Glomerular visceral epithelial cell (primary cell): ENCODE measurements around the gene PHACTR1.

Experiments
- DNase-seq: peaks from one replicate; pipeline ENCODE4 v3.0.0-alpha.2; 2016; ENCODE audit errors: extremely low spot score

The PHACTR1 gene

DNA sequence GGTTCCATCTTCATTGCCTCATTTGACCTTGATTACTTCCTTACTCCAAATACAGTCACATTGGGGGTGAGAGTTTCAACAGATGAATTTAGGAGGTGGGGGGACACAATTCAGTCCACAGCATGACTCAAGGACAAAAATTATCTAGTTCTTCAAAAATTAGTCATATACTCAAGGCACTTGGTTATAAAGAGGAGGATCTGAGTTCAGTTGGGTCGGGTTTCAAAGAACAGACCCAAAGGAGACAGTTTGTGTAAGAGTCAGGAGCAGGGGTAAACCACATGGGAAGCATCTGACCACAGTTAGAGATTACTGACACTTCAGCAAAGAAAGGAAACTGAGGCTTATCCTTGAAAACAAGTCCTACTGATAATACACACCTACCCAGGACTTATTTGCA lies 473.8 kb downstream of the PHACTR1 start:
- no peak for DNase-seq

- no peak for DNase-seq
These were observed 474.9 kb downstream of the PHACTR1 start for GRCh38 chr6:13191461-13191860.

GRCh38 chr6:13194852-13195251 lies 478.3 kb downstream of the PHACTR1 start:
- DNase-seq, result peak; percentile 61

DNA sequence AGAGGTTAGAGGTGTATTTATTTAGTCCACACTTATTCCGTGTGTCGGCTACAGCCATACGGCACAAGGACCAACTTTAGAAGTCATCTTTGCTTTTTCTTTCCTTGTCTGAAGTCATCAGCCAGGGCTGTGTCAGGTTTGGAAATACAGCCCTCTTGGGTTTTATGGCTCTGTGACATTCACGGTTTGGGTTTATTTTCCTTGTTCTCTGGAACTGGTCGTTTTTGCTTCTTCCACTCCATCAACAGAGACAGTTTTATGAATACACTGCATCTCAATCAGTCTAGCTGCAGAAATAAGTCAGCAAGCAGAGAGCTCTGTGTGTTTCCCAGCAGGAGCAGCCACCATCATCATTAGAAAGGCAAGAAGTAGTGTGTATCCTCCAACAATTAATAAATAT lies 479.2 kb downstream of the PHACTR1 start:
- DNase-seq, result no peak

GRCh38 chr6:13198168-13198567 lies 481.6 kb downstream of the PHACTR1 start:
- DNase-seq, result no peak

GRCh38 chr6:13201336-13201735 lies 484.8 kb downstream of the PHACTR1 start:
- DNase-seq, result no peak

DNA sequence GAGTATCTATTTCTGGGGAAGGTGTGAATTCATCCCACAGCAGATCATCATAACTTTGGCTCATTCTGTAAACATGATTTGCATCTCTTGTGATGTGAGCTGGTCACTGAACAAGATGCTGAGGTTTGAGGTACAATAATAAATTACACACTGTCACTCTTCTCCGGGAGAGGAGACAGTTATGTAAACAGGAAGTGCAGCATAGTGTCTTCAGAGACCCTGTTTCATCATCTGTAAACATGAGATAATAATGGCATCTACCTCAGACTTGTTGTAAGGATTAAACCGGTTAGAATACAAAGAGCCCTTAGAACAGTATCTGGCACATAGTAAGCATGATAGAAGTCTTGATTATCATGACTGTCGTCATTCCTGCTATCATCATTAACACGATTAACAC lies 486.6 kb downstream of the PHACTR1 start:
- DNase-seq, result no peak

DNA sequence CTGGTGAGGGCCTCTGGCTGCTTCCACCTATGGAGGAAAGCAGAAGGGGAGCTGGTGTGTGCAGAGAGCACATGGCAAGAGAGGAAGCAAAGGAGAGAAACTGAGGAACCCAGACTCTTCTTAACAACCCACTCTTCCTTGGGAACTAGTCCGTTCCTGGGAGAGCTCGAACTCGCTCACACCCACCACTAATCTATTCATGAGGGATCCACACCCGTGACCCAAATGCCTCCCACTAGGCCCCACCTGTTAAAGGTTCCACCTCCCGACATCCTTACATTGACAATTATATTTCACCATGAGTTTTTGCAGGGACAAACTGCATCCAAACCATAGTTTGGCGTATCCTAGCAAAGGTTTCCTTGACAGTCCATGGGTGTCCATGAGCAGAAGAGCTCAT lies 488.5 kb downstream of the PHACTR1 start:
- no peak for DNase-seq

DNA sequence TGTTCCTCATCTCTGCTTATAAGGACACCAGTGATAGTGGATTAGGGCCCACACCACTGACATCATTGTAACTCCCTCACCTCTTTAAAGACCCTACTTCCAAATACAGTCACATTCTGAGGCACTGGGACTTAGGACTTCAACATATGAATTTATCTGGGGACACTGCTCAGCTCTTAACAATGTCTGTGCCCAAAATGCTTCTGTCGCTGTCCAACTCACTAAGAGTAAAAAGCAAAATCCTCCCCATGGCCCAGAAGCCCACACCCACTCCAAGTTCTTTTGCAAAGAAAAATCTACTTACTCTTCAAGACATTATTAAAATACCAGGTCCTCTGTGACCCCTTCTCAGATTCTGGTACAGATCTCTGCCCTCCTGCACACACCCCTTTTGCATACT lies 495.5 kb downstream of the PHACTR1 start:
- DNase-seq, result no peak

- DNase-seq, result no peak
These were observed 496.0 kb downstream of the PHACTR1 start for GRCh38 chr6:13212538-13212937.

DNA sequence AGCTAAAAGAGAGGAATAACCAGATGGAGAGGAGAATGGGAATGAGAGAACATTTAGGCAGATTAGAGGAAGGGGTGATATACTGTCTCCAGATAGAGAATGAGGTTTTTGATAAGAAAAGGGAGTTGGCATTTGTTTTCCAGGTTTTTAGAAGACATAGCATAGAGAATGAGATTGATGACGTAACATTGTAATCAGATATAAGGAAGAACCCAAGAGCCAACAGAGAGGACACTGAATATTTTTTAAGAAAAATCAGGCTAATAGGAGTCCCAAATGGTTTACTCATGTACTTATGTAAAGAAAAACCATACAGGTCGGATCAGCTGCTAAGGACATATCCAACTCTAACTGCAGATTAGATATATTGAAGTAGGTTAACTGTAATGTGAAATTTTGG lies 498.8 kb downstream of the PHACTR1 start:
- DNase-seq, result no peak

- no peak for DNase-seq
These were observed 499.9 kb downstream of the PHACTR1 start for GRCh38 chr6:13216236-13217014.

DNA sequence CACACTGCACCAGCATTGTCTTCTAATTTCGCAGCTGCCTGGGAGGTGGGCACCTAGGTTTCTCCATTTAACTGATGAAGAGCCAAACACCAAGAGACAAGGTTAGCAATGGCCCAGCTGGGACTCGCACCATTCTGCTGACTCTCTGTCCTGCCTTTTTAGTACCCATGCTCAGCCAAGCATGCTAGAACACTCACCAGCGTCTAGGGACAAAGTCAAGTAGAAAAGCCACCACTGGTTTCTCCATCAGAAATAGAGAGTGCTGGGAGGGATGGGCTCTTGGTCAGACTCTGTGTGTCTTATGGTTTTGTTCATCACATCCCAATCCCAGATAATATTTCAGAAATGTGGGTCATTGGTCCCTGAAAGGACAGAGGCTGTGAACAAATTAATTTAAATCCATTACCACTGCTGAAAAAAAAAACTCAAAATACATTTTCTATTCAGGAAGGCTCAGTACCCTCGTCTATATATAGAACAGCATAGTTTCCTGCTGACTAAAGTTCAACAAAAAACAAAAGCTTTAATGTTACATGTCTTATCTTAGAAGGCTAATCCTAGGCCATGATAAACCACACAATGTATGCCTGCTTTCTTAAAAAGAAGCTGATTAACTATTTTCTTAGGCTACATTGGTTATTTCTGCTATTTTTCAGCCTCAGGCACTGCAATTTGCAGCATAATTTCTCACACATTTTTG lies 500.8 kb downstream of the PHACTR1 start:
- DNase-seq, result no peak

- DNase-seq, result no peak
These were observed 503.7 kb downstream of the PHACTR1 start for GRCh38 chr6:13220266-13220665.

DNA sequence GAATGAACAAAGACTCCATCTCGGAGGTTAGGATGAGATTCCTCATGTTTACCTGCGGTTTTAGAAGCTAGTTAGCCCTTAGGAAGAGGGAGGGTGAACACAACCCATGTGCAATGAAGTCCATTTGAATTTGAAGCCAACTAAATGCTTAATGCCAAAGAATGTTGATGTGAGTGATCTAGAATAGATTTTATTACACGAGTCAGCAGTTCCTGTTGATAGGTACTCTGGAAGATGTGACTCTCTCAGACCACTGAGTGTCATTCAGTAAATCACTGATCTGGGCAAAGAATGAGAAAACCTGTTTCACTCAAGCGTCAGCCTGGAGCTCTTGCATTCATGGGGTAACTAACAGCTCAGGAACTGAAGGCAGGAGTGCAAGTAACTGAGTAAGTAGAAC lies 505.5 kb downstream of the PHACTR1 start:
- no peak for DNase-seq

DNA sequence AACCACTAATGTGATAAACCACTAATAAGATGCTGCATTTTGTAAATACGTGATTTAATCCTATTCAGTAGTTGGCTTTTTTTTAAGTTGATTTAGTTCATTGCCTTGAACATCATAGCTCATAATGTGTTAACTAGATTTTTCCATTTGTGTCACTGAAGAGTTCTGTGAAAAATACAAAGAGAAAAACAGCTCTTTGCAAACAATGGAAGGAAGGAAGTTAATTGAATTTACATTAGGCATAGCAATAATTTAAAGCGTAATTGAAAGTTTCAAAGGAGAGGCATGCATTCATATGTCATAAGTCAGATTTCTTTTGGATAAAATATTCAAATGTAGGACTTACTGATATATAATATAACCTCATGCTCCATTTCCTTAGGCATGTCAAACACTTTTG lies 509.5 kb downstream of the PHACTR1 start:
- DNase-seq, result no peak

- no peak for DNase-seq
These were observed 512.0 kb downstream of the PHACTR1 start for GRCh38 chr6:13228264-13229204.

GRCh38 chr6:13229205-13230085 lies 512.9 kb downstream of the PHACTR1 start:
- DNase-seq, result no peak

- DNase-seq, result no peak
These were observed 516.5 kb downstream of the PHACTR1 start for GRCh38 chr6:13233106-13233505.

- DNase-seq, result no peak
These were observed 517.6 kb downstream of the PHACTR1 start for GRCh38 chr6:13234130-13234529.

- no peak for DNase-seq
These were observed 518.8 kb downstream of the PHACTR1 start for GRCh38 chr6:13235339-13235738.
